ENCODE measurements around the gene LMBRD1. TPM values are rescaled to one million over a fixed set of nuclear protein-coding genes. Genes with fewer than 3 reads are reported as not detected.
"Not testable (repeated sequence)": the region's sequence is repeated elsewhere in the genome, so short reads cannot be mapped to it uniquely, and the experiment has no call there.

The LMBRD1 gene
- total RNA-seq, 4 donors from 2014 or later, result 41.6 to 66.0 (median 57.1) TPM

- no peak for ATAC-seq (ENCODE audit: low FRiP score)
- DNase-seq (ENCODE audit: low spot score), result no peak
- TF ChIP-seq CTCF (IDR thresholded peaks at IDR 0.05), result no peak
These were observed 105.8 kb downstream of the LMBRD1 start for GRCh38 chr6:69690986-69691385.

- TF ChIP-seq CTCF (IDR thresholded peaks at IDR 0.05), result no peak
- no peak for DNase-seq (ENCODE audit: low spot score)
- no peak for ATAC-seq (ENCODE audit: low FRiP score)
These were observed 116.5 kb downstream of the LMBRD1 start for GRCh38 chr6:69680302-69680701.

GRCh38 chr6:69673298-69673697 lies 123.5 kb downstream of the LMBRD1 start:
- no peak for DNase-seq (ENCODE audit: low spot score)
- no peak for ATAC-seq (ENCODE audit: low FRiP score)
- TF ChIP-seq CTCF (IDR thresholded peaks at IDR 0.05), result no peak

- no peak for DNase-seq (ENCODE audit: low spot score)
- no peak for TF ChIP-seq CTCF (IDR thresholded peaks at IDR 0.05)
- ATAC-seq (ENCODE audit: low FRiP score), result no peak
These were observed 127.9 kb downstream of the LMBRD1 start for GRCh38 chr6:69668916-69669315.

- ATAC-seq (ENCODE audit: low FRiP score); DNase-seq (ENCODE audit: low spot score): not testable (repeated sequence)
These were observed 130.0 kb downstream of the LMBRD1 start for GRCh38 chr6:69666779-69667178.

- ATAC-seq (ENCODE audit: low FRiP score) (no peak), DNase-seq (ENCODE audit: low spot score) (no peak)
- TF ChIP-seq CTCF (IDR thresholded peaks at IDR 0.05), result no peak
These were observed 131.4 kb downstream of the LMBRD1 start for GRCh38 chr6:69665437-69665836.

GRCh38 chr6:69664551-69664950 lies 132.3 kb downstream of the LMBRD1 start:
- no peak for TF ChIP-seq CTCF (IDR thresholded peaks at IDR 0.05)
- ATAC-seq (ENCODE audit: low FRiP score), result no peak
- DNase-seq (ENCODE audit: low spot score), result no peak

- DNase-seq (ENCODE audit: low spot score) (no peak), ATAC-seq (ENCODE audit: low FRiP score) (no peak)
- TF ChIP-seq CTCF (IDR thresholded peaks at IDR 0.05), result no peak
These were observed 133.6 kb downstream of the LMBRD1 start for GRCh38 chr6:69663215-69663614.
